HCT116 (cell line): ENCODE measurements around the gene PGK2. TPM values are rescaled to one million over a fixed set of nuclear protein-coding genes. Genes with fewer than 3 reads are reported as not detected.
"Not testable (repeated sequence)": the region's sequence is repeated elsewhere in the genome, so short reads cannot be mapped to it uniquely, and the experiment has no call there.

Experiments
- ATAC-seq: fragments of 200-7000 bp; cut with Tn5 transposase; 2 replicates; pipeline ENCODE4 v1.9.1; 2020; ENCODE audit warnings: mild to moderate bottlenecking, moderate library complexity
- BruUV-seq: library from RNA; stranded (reverse); fragments of 400-500 nt; replicated peaks from 2 replicates; lab custom pipeline; 2021; lab: Mats Ljungman, UMichigan
- CTCF ChIA-PET: fragments of 300-600 bp; sonication (Branson Sonifier 250); formaldehyde crosslinking; loops from one replicate; lab custom pipeline; 2021; ENCODE audit warnings: antibody characterized with exemption; lab: Charles Lee
- POLR2A ChIA-PET: fragments of 300-600, 350-600 bp; sonication (Branson Sonifier 250); formaldehyde crosslinking; loops from one replicate; lab custom pipeline; 2021; ENCODE audit warnings: antibody characterized with exemption; lab: Charles Lee
- RAD21 ChIA-PET, 2 experiments: fragments of 300-600 bp; sonication (Branson Sonifier 250); formaldehyde crosslinking; loops; one replicate each; lab custom pipeline; 2023; ENCODE audit warnings: low total read pairs in 2 of 2; ENCODE audit not compliant: uncharacterized antibody in 2 of 2, unreplicated experiment in 2 of 2, low non-redundant PET in 1 of 2; lab: Charles Lee
- DNase-seq: peaks from one replicate; pipeline ENCODE4 v3.0.0-alpha.2; 2010; ENCODE audit warnings: low read depth, low spot score
- H2AFZ ChIP-seq: fragments of 200-600 bp; shearing (Covaris generic), sonication (generic); 2 replicates; pipeline ENCODE4 v1.6.1; 2017; ENCODE audit warnings: low read depth, mixed run types, mixed read lengths, antibody characterized with exemption, low read length; ENCODE audit not compliant: poor library complexity, severe bottlenecking
- H3K27ac ChIP-seq: 2 replicates; pipeline ENCODE4 v1.5.1; 2012; ENCODE audit warnings: low read depth, low read length
- H3K27me3 ChIP-seq: fragments of 200-600 bp; sonication (generic); 2 replicates; pipeline ENCODE4 v1.6.1; 2016; ENCODE audit warnings: mixed run types, low read length, mixed read lengths; ENCODE audit not compliant: insufficient read depth
- H3K36me3 ChIP-seq, 2 experiments: fragments of 200-500 bp in 1 of 2; fragments of 200-600 bp in 1 of 2; sonication (Bioruptor generic) in 1 of 2; sonication (generic) in 1 of 2; 2 replicates each; pipeline versions ENCODE4 v1.5.1 to v1.6.1; 2014 to 2016; ENCODE audit warnings: low read length in 2 of 2, inconsistent platforms in 1 of 2, mixed read lengths in 1 of 2, mixed run types in 1 of 2; ENCODE audit not compliant: insufficient read depth in 2 of 2, control insufficient read depth in 1 of 2
- H3K4me1 ChIP-seq, 2 experiments: fragments of 200-600 bp in 1 of 2; sonication (generic) in 1 of 2; 2 replicates each; pipeline versions ENCODE4 v1.5.1 to v1.6.1; 2012 to 2017; ENCODE audit warnings: low read length in 2 of 2, inconsistent platforms in 1 of 2, mild to moderate bottlenecking in 1 of 2, mixed read lengths in 1 of 2, mixed run types in 1 of 2, moderate library complexity in 1 of 2; ENCODE audit not compliant: insufficient read depth in 2 of 2, control insufficient read depth in 1 of 2
- H3K4me2 ChIP-seq: fragments of 200-600 bp; sonication (generic); 2 replicates; pipeline ENCODE4 v1.6.1; 2017; ENCODE audit warnings: mixed run types, low read length, mixed read lengths
- H3K4me3 ChIP-seq, 2 experiments: fragments of 200-600 bp in 1 of 2; sonication (generic) in 1 of 2; replicated peaks in 1 of 2; 2 replicates each; pipeline ENCODE4 v1.5.1; 2011 to 2016; ENCODE audit warnings: low read length in 2 of 2, control low read depth in 1 of 2, low read depth in 1 of 2, mild to moderate bottlenecking in 1 of 2, mixed read lengths in 1 of 2, mixed run types in 1 of 2
- H3K79me2 ChIP-seq: fragments of 200-600 bp; sonication (generic); 2 replicates; pipeline ENCODE4 v1.6.1; 2017; ENCODE audit warnings: mild to moderate bottlenecking, mixed run types, low read length, moderate library complexity, mixed read lengths; ENCODE audit not compliant: insufficient read depth
- H3K9ac ChIP-seq: fragments of 200-600 bp; sonication (generic); 2 replicates; pipeline ENCODE4 v1.6.1; 2016; ENCODE audit warnings: low read length, mixed read lengths
- H3K9me2 ChIP-seq: fragments of 200-600 bp; sonication (generic), shearing (Covaris generic); 2 replicates; pipeline ENCODE4 v1.6.1; 2017; ENCODE audit warnings: mixed run types, mild to moderate bottlenecking, moderate library complexity; ENCODE audit not compliant: insufficient read depth
- H3K9me3 ChIP-seq, 2 experiments: fragments of 200-500 bp in 1 of 2; fragments of 200-600 bp in 1 of 2; sonication (Bioruptor generic) in 1 of 2; sonication (generic) in 1 of 2; 2 replicates each; pipeline ENCODE4 v1.6.1; 2014 to 2017; ENCODE audit warnings: low read length in 2 of 2, mixed read lengths in 2 of 2, inconsistent platforms in 1 of 2, low read depth in 1 of 2, mild to moderate bottlenecking in 1 of 2, mixed run types in 1 of 2, moderate library complexity in 1 of 2; ENCODE audit not compliant: control insufficient read depth in 1 of 2, insufficient read depth in 1 of 2
- H4K20me1 ChIP-seq: fragments of 200-600 bp; sonication (generic), shearing (Covaris generic); 2 replicates; pipeline ENCODE4 v1.6.1; 2017; ENCODE audit warnings: mixed run types, mild to moderate bottlenecking, moderate library complexity; ENCODE audit not compliant: insufficient read depth
- EZH2phosphoT487 ChIP-seq: fragments of 200-600 bp; IDR thresholded peaks from 2 replicates; pipeline ENCODE4 v1.6.1; 2018; ENCODE audit warnings: antibody characterized with exemption, borderline replicate concordance
- POLR2A ChIP-seq: IDR thresholded peaks from 2 replicates; pipeline ENCODE4 v1.7.0; 2011; ENCODE audit warnings: borderline replicate concordance; ENCODE audit not compliant: insufficient read depth, insufficient read length; ENCODE audit errors: extremely low read depth
- SRF ChIP-seq: IDR thresholded peaks from 2 replicates; pipeline ENCODE4 v1.6.1; 2012; ENCODE audit warnings: low read depth
- TCF7L2 ChIP-seq: IDR thresholded peaks from 2 replicates; pipeline ENCODE4 v1.7.0; 2011; ENCODE audit warnings: borderline replicate concordance, inconsistent platforms; ENCODE audit not compliant: insufficient read depth, insufficient read length; ENCODE audit errors: extremely low read depth
- YY1 ChIP-seq: IDR thresholded peaks from 2 replicates; pipeline ENCODE4 v1.6.1; 2011; ENCODE audit warnings: low read length, low read depth, moderate library complexity, mild to moderate bottlenecking; ENCODE audit not compliant: insufficient replicate concordance; ENCODE audit errors: extremely low read depth
- intact Hi-C: fragments of 100-400 bp; cut with micrococcal nuclease; formaldehyde crosslinking; loops from 2 replicates; pipeline ENCODE4 v1.10.0; 2022
- total RNA-seq: library from RNA; stranded (reverse); gene quantifications from one replicate; pipeline ENCODE4 v1.2.1, GENCODE V29; 2021; ENCODE audit not compliant: unreplicated experiment
- TF ChIP-seq, protein P1 (sequence below): IDR thresholded peaks from 2 replicates; pipeline ENCODE4 v1.6.1; 2012
- TF ChIP-seq, protein P2 (sequence below): IDR thresholded peaks from 2 replicates; pipeline ENCODE4 v1.6.1; 2012
- TF ChIP-seq, protein P3 (sequence below): IDR thresholded peaks from 2 replicates; pipeline ENCODE4 v1.6.1; 2011; ENCODE audit warnings: mild to moderate bottlenecking, low read length, moderate library complexity; ENCODE audit not compliant: insufficient replicate concordance; ENCODE audit errors: extremely low read depth

PGK2 gene
- total RNA-seq, 1 experiment from 2014 or later, result not detected

DNA sequence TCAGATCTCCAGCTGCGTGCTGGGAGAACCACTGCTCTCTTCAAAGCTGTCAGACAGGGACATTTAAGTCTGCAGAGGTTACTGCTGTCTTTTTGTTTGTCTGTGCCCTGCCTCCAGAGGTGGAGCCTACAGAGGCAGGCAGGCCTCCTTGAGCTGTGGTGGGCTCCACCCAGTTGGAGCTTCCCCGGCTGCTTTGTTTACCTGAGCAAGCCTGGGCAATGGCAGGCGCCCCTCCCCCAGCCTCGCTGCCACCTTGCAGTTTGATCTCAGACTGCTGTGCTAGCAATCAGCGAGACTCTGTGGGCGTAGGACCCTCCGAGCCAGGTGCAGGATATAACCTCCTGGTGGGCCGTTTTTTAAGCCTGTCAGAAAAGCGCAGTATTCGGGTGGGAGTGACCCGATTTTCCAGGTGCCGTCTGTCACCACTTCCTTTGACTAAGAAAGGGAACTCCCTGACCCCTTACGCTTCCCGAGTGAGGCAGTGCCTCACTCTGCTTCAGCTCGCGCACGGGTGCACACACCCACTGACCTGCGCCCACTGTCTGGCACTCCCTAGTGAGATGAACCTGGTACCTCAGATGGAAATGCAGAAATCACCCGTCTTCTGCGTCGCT is 9.9 kb upstream of the PGK2 start:
- peak overlapping the region; percentile 92 for H2AFZ ChIP-seq
- intact Hi-C loops, BruUV-seq, H3K79me2 ChIP-seq, H3K9me3 ChIP-seq, H3K9me2 ChIP-seq, POLR2A ChIA-PET, H3K36me3 ChIP-seq, H3K27me3 ChIP-seq, CTCF ChIA-PET, H3K4me1 ChIP-seq, H4K20me1 ChIP-seq, H3K27ac ChIP-seq, H3K9ac ChIP-seq, RAD21 ChIA-PET: not testable (repeated sequence)
- H3K4me3 ChIP-seq, result peak overlapping the region; percentile 43 to 58
- peak; percentile 13 for DNase-seq
- ATAC-seq, result peak; percentile 42
- TF ChIP-seq SRF, result 0 out of 2 replicates have a peak, but pooled peaks have one; percentile 22
- H3K4me2 ChIP-seq, result peak overlapping the region; percentile 76

DNA sequence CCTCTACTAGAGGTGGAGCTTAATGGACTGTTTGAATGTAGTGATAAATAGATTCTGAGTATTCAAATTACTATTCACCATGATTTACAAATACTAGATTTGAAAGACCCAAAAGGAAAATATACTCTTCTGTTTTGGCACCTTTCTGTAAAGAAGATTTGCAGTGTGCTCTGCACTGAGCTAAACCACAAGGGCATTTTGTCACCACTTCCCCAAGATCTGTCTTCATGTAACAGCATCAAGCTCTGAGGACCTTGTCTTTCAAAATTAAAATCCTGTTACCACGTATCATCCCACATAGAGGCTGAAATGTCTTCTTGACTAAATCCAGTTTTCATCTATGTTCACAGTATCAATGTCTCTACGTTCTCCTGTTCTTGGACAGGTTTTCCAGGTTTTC is 3.3 kb upstream of the PGK2 start:
- RAD21 ChIA-PET, result no interaction called here
- Histone ChIP-seq H3K9me2 (no peaks in the 10 kb centered on the region), H3K79me2 (no peaks in the 10 kb centered on the region), H3K36me3 (no peaks in the 10 kb centered on the region), H3K27ac (no peak overlapping the region), H3K9ac (no peak overlapping the region), H4K20me1 (no peaks in the 10 kb centered on the region), H3K9me3 (no peaks in the 10 kb centered on the region), H3K4me3 (no peak overlapping the region), H3K4me1 (no peaks in the 10 kb centered on the region), H3K4me2 (no peak overlapping the region), H3K27me3 (no peaks in the 10 kb centered on the region), H2AFZ (no peak overlapping the region)
- TF ChIP-seq EZH2phosphoT487 (no peak), TCF7L2 (no peak), YY1 (no peak), POLR2A (no peak)
- TF ChIP-seq, protein P1, sequence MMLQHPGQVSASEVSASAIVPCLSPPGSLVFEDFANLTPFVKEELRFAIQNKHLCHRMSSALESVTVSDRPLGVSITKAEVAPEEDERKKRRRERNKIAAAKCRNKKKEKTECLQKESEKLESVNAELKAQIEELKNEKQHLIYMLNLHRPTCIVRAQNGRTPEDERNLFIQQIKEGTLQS, result no peak
- TF ChIP-seq, protein P2, sequence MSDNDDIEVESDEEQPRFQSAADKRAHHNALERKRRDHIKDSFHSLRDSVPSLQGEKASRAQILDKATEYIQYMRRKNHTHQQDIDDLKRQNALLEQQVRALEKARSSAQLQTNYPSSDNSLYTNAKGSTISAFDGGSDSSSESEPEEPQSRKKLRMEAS, result no peak
- TF ChIP-seq, protein P3, sequence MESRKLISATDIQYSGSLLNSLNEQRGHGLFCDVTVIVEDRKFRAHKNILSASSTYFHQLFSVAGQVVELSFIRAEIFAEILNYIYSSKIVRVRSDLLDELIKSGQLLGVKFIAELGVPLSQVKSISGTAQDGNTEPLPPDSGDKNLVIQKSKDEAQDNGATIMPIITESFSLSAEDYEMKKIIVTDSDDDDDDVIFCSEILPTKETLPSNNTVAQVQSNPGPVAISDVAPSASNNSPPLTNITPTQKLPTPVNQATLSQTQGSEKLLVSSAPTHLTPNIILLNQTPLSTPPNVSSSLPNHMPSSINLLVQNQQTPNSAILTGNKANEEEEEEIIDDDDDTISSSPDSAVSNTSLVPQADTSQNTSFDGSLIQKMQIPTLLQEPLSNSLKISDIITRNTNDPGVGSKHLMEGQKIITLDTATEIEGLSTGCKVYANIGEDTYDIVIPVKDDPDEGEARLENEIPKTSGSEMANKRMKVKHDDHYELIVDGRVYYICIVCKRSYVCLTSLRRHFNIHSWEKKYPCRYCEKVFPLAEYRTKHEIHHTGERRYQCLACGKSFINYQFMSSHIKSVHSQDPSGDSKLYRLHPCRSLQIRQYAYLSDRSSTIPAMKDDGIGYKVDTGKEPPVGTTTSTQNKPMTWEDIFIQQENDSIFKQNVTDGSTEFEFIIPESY, result no peak
- POLR2A ChIA-PET, result no interaction called here
- no peak for DNase-seq
- CTCF ChIA-PET, result no interaction called here
- no TSS peak for BruUV-seq
- intact Hi-C loops, result no loop called here
- no peak for ATAC-seq
